H9 (cell line): ENCODE measurements around the gene NOS1AP. TPM values are rescaled to one million over a fixed set of nuclear protein-coding genes. Genes with fewer than 3 reads are reported as not detected.

Source experiments
- DNase-seq: peaks from one replicate; pipeline ENCODE4 v3.0.0-alpha.2; 2017
- H2AFZ ChIP-seq: one replicate; pipeline ENCODE4 v1.6.1; 2013; ENCODE audit warnings: mild to moderate bottlenecking, low read length, control low read depth, moderate library complexity
- H2AK5ac ChIP-seq: 2 replicates; pipeline ENCODE4 v1.6.1; 2013; ENCODE audit warnings: low read length, control low read depth, mixed read lengths; ENCODE audit not compliant: insufficient read length
- H2BK120ac ChIP-seq: one replicate; pipeline ENCODE4 v1.6.1; 2013; ENCODE audit warnings: low read depth, mild to moderate bottlenecking, low read length, control low read depth, inconsistent platforms; ENCODE audit not compliant: poor library complexity, severe bottlenecking
- H2BK12ac ChIP-seq: 2 replicates; pipeline ENCODE4 v1.6.1; 2013; ENCODE audit warnings: low read length, control low read depth, mixed read lengths, low read depth; ENCODE audit not compliant: insufficient read length
- H2BK15ac ChIP-seq: 2 replicates; pipeline ENCODE4 v1.6.1; 2013; ENCODE audit warnings: low read depth, low read length, control low read depth
- H2BK20ac ChIP-seq: one replicate; pipeline ENCODE4 v1.6.1; 2013; ENCODE audit warnings: low read depth, mild to moderate bottlenecking, low read length, control low read depth, inconsistent platforms; ENCODE audit not compliant: poor library complexity, severe bottlenecking
- H2BK5ac ChIP-seq: 2 replicates; pipeline ENCODE4 v1.6.1; 2013; ENCODE audit warnings: low read length, control low read depth, mixed read lengths; ENCODE audit not compliant: insufficient read length
- H3K14ac ChIP-seq: 2 replicates; pipeline ENCODE4 v1.6.1; 2013; ENCODE audit warnings: low read length, control low read depth; ENCODE audit not compliant: insufficient read depth
- H3K18ac ChIP-seq: 2 replicates; pipeline ENCODE4 v1.6.1; 2013; ENCODE audit warnings: low read depth, mild to moderate bottlenecking, mixed read lengths, low read length, control low read depth; ENCODE audit not compliant: insufficient read length
- H3K23ac ChIP-seq: 2 replicates; pipeline ENCODE4 v1.6.1; 2013; ENCODE audit warnings: low read length, control low read depth, mixed read lengths, low read depth; ENCODE audit not compliant: insufficient read length
- H3K23me2 ChIP-seq: 2 replicates; pipeline ENCODE4 v1.6.1; 2013; ENCODE audit warnings: low read depth, mild to moderate bottlenecking, mixed read lengths, low read length, control low read depth; ENCODE audit not compliant: insufficient read length, poor library complexity, severe bottlenecking
- H3K27ac ChIP-seq: 2 replicates; pipeline ENCODE4 v1.5.1; 2013; ENCODE audit warnings: low read length, control low read depth, mixed read lengths, low read depth; ENCODE audit not compliant: insufficient read length
- H3K27me3 ChIP-seq: 2 replicates; pipeline ENCODE4 v1.6.1; 2013; ENCODE audit warnings: low read length, control low read depth, inconsistent platforms; ENCODE audit not compliant: insufficient read depth
- H3K4ac ChIP-seq: 2 replicates; pipeline ENCODE4 v1.6.1; 2013; ENCODE audit warnings: low read depth, mild to moderate bottlenecking, control low read depth, inconsistent platforms, low read length, moderate library complexity
- H3K4me1 ChIP-seq: 2 replicates; pipeline ENCODE4 v1.6.1; 2013; ENCODE audit warnings: low read length, control low read depth, inconsistent platforms; ENCODE audit not compliant: insufficient read depth
- H3K4me2 ChIP-seq: 2 replicates; pipeline ENCODE4 v1.6.1; 2013; ENCODE audit warnings: low read length, control low read depth, mixed read lengths; ENCODE audit not compliant: insufficient read length, insufficient read depth
- H3K56ac ChIP-seq: 2 replicates; pipeline ENCODE4 v1.6.1; 2013; ENCODE audit warnings: low read depth, mild to moderate bottlenecking, mixed read lengths, low read length, control low read depth; ENCODE audit not compliant: insufficient read length
- H3K79me1 ChIP-seq: 2 replicates; pipeline ENCODE4 v1.6.1; 2013; ENCODE audit warnings: low read depth, mild to moderate bottlenecking, moderate library complexity, low read length, control low read depth, inconsistent platforms; ENCODE audit not compliant: insufficient read depth, poor library complexity, severe bottlenecking
- H3K79me2 ChIP-seq: 2 replicates; pipeline ENCODE4 v1.6.1; 2013; ENCODE audit warnings: low read length, control low read depth, inconsistent platforms; ENCODE audit not compliant: insufficient read depth
- H3K9ac ChIP-seq: 2 replicates; pipeline ENCODE4 v1.6.1; 2013; ENCODE audit warnings: low read length, control low read depth, mixed read lengths; ENCODE audit not compliant: insufficient read length; ENCODE audit errors: extremely low read depth
- H3K9me3 ChIP-seq: one replicate; pipeline ENCODE4 v1.6.1; 2013; ENCODE audit warnings: low read depth, low read length, inconsistent platforms; ENCODE audit not compliant: control insufficient read depth
- H3T11ph ChIP-seq: one replicate; pipeline ENCODE4 v1.6.1; 2013; ENCODE audit warnings: mild to moderate bottlenecking, low read length, control low read depth, inconsistent platforms
- H4K20me1 ChIP-seq: one replicate; pipeline ENCODE4 v1.6.1; 2013; ENCODE audit not compliant: control insufficient read depth, insufficient read length, insufficient read depth
- H4K5ac ChIP-seq: 2 replicates; pipeline ENCODE4 v1.6.1; 2013; ENCODE audit warnings: low read depth, mild to moderate bottlenecking, mixed read lengths, low read length, control low read depth; ENCODE audit not compliant: insufficient read length
- H4K8ac ChIP-seq: replicated peaks from 2 replicates; pipeline ENCODE4 v1.6.1; 2013; ENCODE audit warnings: low read length, control low read depth, mixed read lengths, low read depth; ENCODE audit not compliant: insufficient read length
- H4K91ac ChIP-seq: 2 replicates; pipeline ENCODE4 v1.6.1; 2013; ENCODE audit warnings: low read depth, mild to moderate bottlenecking, moderate library complexity, mixed read lengths, low read length, control low read depth; ENCODE audit not compliant: insufficient read length
- H3K27ac Mint-ChIP-seq, 3 experiments: 2 replicates in 2 of 3; 3 replicates in 1 of 3; pipeline ENCODE4 v1.8.0; 2020 to 2021; ENCODE audit warnings: mixed read lengths in 3 of 3, mild to moderate bottlenecking in 1 of 3, moderate library complexity in 1 of 3
- H3K27me3 Mint-ChIP-seq: 2 replicates; pipeline ENCODE4 v1.8.0; 2021; ENCODE audit warnings: low read depth, mild to moderate bottlenecking, moderate library complexity, mixed read lengths
- H3K36me3 Mint-ChIP-seq, 3 experiments: 2 replicates in 2 of 3; 3 replicates in 1 of 3; pipeline ENCODE4 v1.8.0; 2020 to 2021; ENCODE audit warnings: low read depth in 3 of 3, mixed read lengths in 3 of 3; ENCODE audit not compliant: insufficient read depth in 1 of 3
- H3K4me1 Mint-ChIP-seq, 2 experiments: 2 replicates each; pipeline ENCODE4 v1.8.0; 2020; ENCODE audit warnings: mixed read lengths in 2 of 2
- H3K4me3 Mint-ChIP-seq, 2 experiments: 2 replicates in 1 of 2; 3 replicates in 1 of 2; pipeline ENCODE4 v1.8.0; 2020 to 2021; ENCODE audit warnings: mild to moderate bottlenecking in 2 of 2, mixed read lengths in 2 of 2, moderate library complexity in 1 of 2
- H3K9me3 Mint-ChIP-seq, 2 experiments: 2 replicates in 1 of 2; 3 replicates in 1 of 2; pipeline ENCODE4 v1.8.0; 2020; ENCODE audit warnings: mild to moderate bottlenecking in 2 of 2, mixed read lengths in 2 of 2, moderate library complexity in 1 of 2
- CTCF ChIP-seq: fragments of 200-600 bp; sonication (generic); conservative IDR thresholded peaks from 3 replicates; pipeline ENCODE4 v1.8.0; 2021; ENCODE audit warnings: antibody characterized with exemption, mild to moderate bottlenecking
- WGBS: extraction: QIAGEN DNeasy Blood & Tissue Kit; methylation state at CpG from one replicate; pipeline ENCODE4 v1.1.7; 2013; ENCODE audit warnings: missing lambda C conversion rate, low lambda C conversion rate, mixed read lengths; ENCODE audit not compliant: insufficient read length; ENCODE audit errors: extremely low coverage; 5-methylcytosine and 5-hydroxymethylcytosine counted together
- total RNA-seq: library from RNA; stranded (reverse); gene quantifications from 2 replicates; pipeline ENCODE4 v1.2.1, GENCODE V29; 2021

NOS1AP gene
- total RNA-seq, 1 experiment from 2014 or later, result 8.4 TPM

- no peak overlapping the region for H2BK12ac ChIP-seq
- no peak overlapping the region for H3K18ac ChIP-seq
- H3K4me2 ChIP-seq, result no peak overlapping the region
- no peak for DNase-seq
- H4K20me1 ChIP-seq, result no peaks in the 10 kb centered on the region
- no peaks in the 10 kb centered on the region for H3K36me3 Mint-ChIP-seq
- no peak overlapping the region for H3K4ac ChIP-seq
- H4K8ac ChIP-seq, result no peak overlapping the region
- H3K27me3 Mint-ChIP-seq, result peaks cover 1% of the 10 kb centered on the region; the same call in 1 of the 2 replicates
- 0 out of 5 replicates have a peak overlapping the region, but pooled peaks of 1 of the 2 experiments have one; percentile 59 for H3K4me3 Mint-ChIP-seq
- H3K9me3 Mint-ChIP-seq, result no peaks in the 10 kb centered on the region
- H2BK5ac ChIP-seq, result no peak overlapping the region
- peaks cover 81 to 84% of the 10 kb centered on the region in 2 experiments for H3K4me1 Mint-ChIP-seq
- H3K9me3 ChIP-seq, result no peaks in the 10 kb centered on the region
- no peak overlapping the region for H3K56ac ChIP-seq
- no peak overlapping the region for H4K5ac ChIP-seq
- H3K23me2 ChIP-seq, result no peaks in the 10 kb centered on the region
- no peak overlapping the region for H3T11ph ChIP-seq
- no peak overlapping the region for H2BK120ac ChIP-seq
- no peak overlapping the region for H2AFZ ChIP-seq
- WGBS, result no CpG with 5 or more reads among the region's 1 CpG
- H3K27ac Mint-ChIP-seq, result no peak overlapping the region
- H3K9ac ChIP-seq, result no peak overlapping the region
- H3K4me1 ChIP-seq, result peaks cover 31% of the 10 kb centered on the region
- no peaks in the 10 kb centered on the region for H3K27me3 ChIP-seq
- no peak overlapping the region for H3K27ac ChIP-seq
- no peak for TF ChIP-seq CTCF
- H3K14ac ChIP-seq, result no peak overlapping the region
- H3K79me1 ChIP-seq, result no peaks in the 10 kb centered on the region
- no peak overlapping the region for H2BK20ac ChIP-seq
- H3K23ac ChIP-seq, result no peak overlapping the region
- H2AK5ac ChIP-seq, result no peak overlapping the region
- 0 out of 2 replicates have a peak, but pooled peaks cover 3% of the 10 kb centered on the region for H3K79me2 ChIP-seq
- no peak overlapping the region for H4K91ac ChIP-seq
- H2BK15ac ChIP-seq, result no peak overlapping the region
Observed at GRCh38 chr1:162219461-162219860, 150.0 kb downstream of the NOS1AP start.
